Stimulated activated CD4-positive, alpha-beta T cell treated with anti-CD3 and anti-CD28 coated beads, Interleukin-4, amount 100 ng/mL, for 4 hours (primary cell): ENCODE measurements around the gene RNF169.
"Not testable (repeated sequence)": the region's sequence is repeated elsewhere in the genome, so short reads cannot be mapped to it uniquely, and the experiment has no call there.

Experiments used
- DNase-seq, 2 experiments: peaks; one replicate each; pipeline ENCODE4 v3.0.0-alpha.2; 2020

The RNF169 gene

DNA sequence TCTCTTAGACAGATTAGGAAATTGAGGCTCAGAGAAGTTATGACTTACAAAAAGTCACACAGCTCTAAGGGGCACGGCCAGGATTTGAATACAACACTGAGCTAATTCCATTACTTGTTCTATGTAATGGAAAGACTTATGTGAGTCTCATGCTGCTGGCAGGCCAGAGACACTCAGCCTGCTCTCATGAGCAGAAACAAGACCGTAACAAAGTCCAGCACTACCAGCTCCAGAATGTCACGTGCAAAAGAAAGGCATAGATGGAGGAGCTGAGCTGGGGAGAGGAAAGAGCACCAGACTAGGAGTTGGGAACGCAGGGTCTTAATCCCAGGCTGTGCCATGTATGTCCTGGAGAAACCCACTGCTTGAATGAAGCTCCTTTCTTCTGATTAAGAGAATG is 19.3 kb upstream of the RNF169 start:
- DNase-seq: no peak

DNA sequence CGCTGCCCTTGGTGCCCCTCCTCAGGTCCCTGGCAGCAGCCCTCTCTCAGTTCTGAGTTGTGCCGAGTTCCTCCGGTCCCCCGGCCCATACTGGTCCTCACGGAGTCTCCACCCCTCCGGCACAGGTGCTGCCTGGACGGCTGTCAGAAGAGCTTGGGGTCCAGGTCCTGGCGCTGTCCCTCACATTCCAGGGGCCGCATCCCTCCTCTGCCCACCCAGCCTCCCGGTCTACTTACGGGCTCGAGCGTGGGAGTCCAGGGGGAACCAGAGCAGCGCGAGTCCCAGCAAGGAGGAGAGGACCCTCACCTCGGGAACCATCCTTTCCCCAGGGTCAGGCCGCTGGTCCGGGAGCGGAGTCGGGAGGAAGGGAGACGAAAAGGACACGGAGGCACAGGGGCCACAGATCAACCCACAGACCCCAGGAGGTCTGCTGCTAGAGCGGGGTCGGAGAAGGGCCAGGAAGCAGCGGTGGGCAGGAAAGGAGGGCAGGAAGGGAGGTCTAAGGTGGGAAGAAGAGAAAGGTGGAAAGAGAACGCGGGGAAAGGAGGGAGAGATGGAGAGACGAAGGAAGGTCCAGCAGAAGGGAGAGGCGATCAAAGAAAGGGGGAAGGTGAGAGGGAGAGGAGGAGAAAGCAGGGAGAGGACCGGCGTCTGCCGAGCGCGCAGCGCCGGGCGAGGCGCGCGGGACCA is 17.9 kb upstream of the RNF169 start:
- DNase-seq: no peak

DNA sequence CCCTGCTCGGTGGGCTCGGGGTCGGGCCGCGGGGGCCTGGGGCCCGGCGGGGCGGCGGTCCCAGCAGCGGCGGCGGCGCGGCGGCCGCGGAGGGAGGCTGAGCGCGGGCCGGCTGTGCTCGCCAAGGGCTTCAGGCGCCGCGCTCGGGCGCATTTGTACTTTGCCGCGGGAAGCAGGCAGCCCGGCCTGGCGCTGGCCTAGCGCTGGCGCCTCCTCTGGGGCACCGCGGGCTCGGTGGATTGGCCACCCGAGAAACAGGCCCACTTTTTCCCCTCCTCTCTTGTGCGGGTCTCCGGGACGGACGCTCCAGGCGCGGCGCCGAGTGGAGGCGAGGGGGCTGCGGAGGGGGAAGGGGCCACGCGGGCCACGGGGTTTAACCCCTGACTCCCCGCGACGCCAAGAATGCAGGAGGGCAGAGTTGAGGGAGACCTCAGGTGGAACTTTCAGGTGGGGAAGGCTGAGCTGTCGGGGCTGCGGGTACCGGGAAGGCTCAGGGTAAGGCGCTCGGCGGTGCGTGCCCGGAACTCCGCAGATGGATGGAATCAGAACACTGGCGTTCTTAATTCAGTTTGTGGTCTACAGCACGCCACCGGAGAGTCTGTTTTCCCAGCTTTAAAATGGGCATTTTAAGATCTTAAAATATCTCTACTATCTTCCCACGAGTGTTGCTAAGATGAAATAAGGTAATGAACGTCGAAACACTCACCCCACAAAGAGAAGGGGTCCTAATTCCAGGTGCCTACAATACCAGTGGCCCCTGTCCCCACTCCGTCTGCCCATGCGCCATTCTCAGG is 17.2 kb upstream of the RNF169 start, which contains the start of gene CHRDL2:
TSS of gene CHRDL2 (minus strand) at position 126 of the 794 bp plus-strand sequence. CDS start 538 bp downstream, outside the sequence.
- no peak for DNase-seq

DNA sequence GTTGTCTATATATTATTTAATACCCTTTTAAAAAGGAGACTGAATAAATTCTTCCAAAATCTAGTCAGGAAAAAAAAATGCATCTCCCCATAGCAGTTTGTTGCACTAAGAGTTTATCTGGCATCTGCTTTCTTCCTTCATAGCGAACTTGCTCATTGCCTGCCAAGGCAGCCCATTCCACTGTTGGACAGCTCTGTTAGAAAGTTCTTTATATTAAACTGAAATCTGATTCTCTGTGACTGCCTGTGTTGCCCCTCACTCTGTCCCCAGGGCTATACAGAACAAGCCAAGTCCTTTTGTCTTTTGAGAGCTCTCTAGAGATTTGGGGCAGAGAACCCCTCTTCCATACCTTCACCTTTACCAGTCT is 14.1 kb upstream of the RNF169 start:
- DNase-seq: no peak

DNA sequence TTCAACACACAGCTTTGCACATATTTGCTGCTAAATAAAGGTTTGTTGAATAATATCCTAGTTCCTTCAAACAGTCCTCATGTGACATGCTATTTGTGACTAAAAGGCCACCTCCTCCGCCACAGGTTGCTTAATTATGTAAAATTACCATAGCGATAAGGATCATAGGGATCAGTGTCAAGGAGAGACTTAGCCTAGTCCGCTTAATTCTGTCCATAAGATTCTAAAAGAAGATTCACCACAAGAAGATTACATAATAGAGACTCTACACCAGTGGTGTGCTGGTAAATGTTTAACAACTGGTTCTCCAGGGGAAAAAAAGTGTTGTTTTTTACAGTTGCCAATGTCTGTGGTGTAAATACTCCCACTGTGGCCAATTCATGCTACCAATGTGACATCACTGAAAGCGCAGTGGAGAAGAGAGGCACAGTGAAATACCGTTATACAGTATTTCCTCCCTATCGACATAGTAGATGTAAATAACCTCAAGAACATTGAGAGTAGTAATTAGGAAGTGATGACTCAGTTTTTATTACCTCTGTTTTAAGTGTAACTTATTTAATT is 13.2 kb upstream of the RNF169 start:
- DNase-seq: no peak

DNA sequence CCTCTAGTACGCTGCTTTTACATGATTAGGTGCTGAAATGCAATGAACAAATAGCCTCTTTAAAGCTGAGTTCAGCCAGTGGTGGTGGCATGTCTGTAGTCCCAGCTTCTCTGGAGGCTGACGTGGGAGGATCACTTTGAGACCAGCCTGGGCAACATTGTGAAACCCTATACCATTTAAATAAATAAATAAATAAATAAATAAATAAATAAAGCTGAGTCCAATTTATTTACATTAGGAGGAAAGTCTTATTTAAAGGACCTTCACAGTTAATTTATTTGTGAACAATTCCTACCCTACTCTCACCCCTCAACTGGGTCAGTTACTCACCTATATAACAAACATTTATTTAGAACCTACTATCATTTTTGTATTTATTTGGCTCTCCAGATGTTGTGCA is 12.6 kb upstream of the RNF169 start:
- no peak for DNase-seq

DNA sequence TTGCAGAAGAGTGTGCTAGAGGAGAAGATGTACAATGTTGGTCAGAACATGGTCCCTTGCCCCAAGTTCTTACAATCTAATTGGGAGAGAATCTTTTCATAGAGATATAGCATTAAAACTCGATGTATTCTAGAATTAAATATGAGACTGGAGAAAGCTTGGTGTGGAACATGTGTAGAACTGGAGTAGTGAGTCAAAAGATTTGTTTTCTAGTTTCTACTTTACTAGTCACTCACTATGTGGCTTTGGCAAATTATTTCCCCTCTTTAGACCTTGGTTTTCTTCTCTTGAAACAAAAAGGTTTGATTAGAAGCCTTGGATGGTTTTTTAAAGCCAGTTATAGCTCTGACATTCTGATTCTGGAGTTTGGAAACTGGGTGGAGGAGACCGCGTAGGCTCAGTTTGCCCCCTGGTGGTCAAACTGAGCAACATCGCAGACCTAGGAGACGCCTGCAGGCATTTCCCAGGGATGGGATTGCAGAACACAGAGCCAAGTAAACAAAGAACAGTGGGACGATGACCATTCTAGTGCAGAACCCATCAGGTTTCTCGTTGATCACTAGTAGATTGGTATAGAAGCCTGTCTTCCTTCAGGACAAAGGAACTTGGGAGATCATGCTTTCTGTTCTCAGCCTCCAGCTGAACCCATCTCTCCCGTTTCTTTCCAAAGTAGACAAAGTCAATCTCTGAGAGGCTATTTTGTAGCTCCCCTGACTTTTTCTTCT is 8.9 kb upstream of the RNF169 start:
- DNase-seq: peak; percentile 21 to 24

DNA sequence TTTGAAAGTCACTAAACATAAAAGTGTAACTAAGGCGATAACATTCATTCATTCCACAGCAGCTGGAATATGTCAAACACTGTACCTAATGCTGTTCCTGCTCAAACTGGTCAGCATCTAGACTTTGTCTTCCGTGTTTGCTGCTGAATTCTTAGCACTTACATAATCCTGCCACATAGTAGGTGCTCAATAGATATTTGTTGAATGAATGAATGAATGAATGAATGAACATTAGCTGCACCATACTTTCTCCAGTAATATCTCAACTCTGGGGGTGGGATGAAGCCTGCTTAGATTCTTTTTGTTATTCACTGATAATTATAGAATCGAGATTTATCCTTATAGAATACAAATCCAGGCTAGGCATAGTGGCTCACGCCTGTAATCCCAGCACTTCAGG is 6.6 kb upstream of the RNF169 start:
- no peak for DNase-seq

DNA sequence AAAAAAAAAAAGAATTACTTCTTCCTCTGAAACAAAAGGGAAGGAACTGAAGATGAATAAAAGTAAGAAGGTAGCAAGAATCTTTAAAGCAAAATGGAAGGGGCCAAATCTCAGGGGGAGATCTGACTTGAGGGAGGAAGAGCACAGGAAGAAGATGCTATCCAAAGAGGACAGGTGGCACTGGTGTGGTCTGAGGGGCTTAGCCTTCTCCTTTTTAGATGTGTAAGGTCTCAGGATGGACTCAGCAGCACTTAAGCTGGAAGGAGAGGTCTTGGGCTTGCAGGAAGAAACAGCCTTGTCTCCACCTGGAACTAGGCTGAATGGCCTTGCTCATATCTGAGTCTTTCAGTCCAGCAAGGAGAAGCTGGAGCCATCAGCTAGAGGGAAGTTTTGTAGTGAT is 5.0 kb upstream of the RNF169 start:
- DNase-seq: no peak

DNA sequence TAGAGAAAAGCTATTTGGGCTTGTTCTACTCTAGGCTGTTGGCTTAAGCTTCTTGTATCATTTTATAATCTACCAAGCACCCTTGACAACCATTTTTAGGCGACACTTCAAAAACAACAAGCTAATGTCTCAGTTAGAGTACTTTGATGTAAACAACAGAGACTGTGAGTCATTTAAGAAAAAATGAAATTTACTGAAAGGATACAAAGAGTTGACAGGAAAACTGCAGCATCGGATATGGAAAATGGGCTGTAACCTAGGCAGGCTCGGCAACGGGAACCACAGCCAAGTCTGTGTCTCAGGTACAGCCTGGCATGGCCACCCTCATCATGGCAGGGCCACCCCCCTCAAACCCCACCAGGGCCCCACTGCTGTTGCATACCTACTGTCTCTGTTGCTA is 4.4 kb upstream of the RNF169 start:
- DNase-seq: no peak

DNA sequence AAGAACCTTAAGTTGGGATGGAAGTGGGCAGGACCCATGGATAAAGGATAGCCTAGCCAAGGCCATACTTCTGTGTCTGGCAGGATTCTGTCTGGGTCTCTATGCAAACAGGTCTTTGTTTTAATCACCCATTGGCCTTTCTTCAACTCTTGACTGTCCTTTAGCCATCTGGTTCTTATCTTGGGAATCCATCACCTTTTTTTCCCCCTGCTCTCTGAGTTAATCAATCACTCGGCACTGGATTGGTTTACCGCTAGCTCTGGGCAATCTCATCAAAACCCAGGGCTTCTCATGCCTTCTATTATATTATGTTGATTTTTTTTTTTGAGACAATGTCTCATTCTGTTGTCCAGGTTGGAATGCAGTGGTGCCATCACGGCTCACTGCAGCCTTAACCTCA is 1.8 kb upstream of the RNF169 start:
- no peak for DNase-seq

DNA sequence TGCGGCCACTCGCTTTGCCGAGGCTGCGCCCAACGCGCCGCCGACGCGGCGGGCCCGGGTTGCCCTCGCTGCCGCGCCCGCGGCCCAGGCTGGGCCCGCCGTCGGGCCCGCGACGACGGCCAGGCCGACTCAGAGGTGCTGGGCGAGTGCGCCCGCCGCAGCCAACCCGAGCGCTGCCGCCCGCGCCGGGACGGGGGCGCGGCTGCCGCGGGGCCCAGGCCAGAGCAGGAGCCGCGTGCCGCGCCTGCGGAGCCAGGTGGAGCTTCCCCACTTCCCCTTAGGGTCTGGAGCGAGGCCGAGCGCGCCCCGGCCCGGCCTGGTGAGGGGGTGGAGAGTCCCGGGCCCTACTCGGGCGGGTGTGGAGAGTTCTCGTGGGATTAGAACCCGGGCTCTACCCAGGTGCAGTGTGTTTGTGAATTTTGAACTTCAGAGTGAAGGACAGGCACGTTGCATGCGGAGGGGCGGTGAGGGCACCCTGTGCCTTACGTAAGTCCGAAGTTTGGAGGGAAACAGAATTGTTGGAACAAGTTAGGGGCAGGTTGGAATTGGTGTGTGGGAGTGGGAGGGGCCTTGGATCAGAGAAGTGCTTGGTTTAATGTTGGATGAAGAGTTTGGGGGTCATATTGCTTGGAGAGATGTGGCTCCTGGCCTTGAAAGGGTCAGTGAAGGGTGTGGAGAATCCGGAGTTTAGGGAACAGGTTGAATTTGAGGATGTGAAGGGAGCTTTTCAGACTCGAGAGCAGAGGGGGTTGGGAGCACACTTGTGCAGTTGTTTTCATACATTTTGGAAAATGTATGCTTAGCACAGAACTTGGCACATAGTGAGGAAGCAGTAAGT is 697 bp downstream of the RNF169 start:
- peak; percentile 49 to 50 for DNase-seq

DNA sequence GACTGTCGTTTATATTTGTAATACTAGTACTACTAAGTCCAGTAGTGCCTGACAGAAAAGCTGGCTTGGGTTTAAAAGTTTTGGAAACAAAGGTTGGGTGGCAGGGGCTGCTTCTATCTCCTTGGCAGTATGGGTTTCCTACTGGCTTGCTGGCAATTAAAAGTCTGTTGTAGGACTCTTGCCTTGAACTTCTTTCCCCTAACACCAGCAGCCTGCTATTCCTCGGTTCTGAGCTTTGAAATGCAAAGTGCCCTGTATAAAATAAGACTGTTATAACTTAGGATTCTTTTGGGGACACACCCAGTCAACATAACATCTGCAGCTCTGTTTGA is 1.3 kb downstream of the RNF169 start:
- DNase-seq: no peak

DNA sequence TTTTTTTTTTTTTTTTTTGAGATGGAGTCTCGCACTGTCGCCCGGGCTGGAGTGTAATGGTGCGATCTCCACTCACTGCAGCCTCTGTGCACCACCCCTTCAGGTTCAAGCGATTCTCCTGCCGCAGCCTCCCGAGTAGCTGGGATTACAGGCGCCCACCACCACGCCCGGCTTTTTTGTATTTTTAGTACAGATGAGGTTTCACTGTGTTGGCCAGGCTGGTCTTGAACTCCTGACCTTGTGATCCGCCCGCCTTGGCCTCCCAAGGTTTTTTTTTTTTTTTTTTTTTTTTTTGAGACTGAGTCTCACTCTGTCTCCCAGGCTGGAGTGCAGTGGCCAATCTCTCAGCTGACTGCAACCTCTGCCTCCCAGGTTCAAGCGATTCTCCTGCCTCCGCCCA is 1.9 kb downstream of the RNF169 start:
- not testable (repeated sequence) for DNase-seq

DNA sequence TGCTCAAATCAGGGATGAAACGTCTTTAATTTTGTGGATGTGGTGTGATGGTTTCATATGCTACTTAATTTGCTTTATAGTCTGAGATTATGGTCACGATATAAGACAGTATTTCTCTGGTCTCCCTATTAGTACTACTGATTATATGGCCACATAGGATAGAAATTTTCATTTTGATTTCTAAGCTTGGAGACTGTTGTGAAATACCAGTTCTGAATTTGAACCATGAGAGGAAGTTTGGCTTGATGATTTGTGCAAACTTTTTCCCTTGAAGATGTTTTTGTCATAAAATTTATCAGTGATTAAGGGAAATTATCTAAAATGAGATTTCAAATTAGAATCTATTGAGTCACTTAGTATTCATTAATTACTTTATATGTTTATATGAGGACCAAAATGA is 2.7 kb downstream of the RNF169 start:
- DNase-seq: no peak

DNA sequence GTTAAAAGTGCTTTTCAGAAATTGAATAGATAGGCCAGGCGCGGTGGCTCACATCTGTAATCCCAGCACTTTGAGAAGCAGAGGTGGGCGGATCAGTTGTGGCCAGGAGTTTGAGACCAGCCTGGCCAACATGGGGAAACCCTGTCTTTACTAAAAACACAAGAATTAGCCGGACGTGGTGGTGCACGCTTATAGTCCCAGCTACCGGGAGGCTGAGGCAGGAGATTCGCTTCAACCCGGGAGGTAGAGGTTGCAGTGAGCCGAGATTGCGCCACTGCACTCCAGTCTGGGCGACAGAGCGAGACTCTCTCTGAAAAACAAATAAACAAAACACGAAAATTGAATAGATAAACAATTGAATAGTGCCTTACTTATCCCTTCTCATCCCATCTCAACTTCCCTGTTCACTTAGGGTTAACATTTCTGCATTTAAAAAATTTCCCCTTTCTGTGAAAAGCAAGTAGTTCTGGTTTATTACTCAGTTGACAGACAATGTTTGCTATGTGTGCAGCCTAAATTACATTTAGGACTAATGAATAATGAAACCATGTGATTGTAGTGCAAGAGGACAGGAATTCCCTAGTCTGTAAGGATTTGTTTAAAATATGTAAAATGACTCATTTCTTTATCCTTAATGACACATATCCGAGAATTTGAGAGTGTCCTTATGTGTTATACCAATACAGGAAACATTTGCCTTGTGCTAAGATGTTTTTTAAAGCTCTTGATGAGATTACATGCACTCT is 6.0 kb downstream of the RNF169 start:
- no peak for DNase-seq

DNA sequence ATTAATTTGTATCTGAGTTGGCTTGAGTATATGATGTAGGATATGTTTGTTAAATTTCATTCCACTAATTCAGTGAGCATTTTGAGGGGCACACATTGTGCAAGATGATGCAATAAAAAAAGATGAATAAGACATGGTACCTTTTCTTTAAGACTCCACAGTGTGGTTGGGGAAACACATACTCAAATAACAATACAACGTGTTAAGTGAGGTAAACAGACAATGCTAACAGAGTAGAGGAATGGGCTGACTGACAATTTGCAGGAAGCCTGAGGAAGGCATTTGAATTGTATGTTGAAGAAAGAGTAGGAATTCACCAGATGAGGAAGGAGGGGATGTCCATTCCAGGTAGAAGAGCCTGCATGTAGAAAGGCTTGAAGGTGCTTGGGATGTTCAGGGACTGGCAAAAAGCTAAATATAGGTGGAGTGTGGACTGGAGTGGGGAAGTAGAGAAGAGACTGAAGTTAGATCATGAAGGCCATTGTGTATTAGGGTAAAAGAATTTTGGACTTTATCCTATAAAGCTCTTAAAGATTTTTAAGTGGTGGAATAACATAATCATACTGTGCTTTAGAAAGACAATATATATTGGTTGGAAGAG is 6.8 kb downstream of the RNF169 start:
- DNase-seq: no peak

DNA sequence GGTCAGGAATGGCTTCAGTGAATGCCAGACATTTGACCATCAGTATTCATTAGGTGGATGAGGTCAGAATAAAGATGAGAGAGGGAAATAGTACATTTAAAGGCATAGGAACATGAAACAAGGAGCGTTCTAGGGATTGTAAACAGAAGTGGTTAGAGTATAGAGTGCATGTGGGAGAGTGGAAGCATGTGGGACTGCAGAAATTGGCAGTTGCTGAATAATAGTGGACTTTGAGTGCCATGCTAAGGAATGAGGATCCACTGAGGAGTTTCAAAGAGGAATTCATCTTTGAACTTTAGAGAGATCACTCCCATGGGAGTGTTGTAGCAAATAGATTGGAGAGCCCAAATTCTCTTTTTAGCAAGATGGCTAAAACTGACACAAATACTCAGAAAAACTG is 7.9 kb downstream of the RNF169 start:
- no peak for DNase-seq

DNA sequence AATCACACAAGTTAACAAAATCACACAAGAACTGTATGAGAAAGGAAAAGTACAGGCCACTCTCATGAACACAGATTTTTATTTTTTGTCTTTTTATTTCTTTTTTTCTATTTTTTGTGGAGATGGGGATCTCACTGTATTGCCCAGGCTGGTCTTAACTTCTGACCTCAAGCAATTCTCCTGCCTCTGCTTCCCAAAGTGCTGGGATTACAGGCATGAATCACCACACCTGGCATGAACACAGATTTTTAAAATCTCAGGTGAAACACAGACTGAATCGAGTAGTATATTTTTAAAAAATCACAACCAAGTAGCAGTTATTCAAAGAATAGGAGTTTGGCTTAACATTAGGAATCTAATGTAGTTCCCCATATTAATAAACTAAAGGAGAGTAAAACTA is 18.3 kb downstream of the RNF169 start:
- DNase-seq: no peak

DNA sequence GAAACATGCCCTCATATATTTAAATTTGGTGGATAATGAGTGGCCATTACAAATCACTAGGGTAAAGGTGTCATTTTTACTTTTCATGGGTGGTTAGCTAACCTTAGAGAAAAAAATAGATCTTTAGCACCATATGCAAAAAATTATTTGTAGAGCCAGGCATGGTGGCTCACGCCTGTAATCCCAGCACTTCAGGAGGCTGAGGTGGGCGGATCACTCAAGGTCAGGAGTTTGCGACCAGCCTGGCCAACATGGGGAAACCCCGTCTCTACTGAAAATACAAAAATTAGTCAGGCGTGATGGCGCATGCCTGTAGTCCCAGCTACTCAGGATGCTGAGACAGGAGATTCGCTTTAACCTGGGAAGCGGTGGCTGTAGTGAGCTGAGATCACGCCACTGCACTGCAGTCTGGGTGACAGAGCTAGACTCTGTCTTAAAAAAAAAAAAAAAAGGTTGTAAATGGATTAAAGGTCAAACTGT is 19.6 kb downstream of the RNF169 start:
- not testable (repeated sequence) for DNase-seq

DNA sequence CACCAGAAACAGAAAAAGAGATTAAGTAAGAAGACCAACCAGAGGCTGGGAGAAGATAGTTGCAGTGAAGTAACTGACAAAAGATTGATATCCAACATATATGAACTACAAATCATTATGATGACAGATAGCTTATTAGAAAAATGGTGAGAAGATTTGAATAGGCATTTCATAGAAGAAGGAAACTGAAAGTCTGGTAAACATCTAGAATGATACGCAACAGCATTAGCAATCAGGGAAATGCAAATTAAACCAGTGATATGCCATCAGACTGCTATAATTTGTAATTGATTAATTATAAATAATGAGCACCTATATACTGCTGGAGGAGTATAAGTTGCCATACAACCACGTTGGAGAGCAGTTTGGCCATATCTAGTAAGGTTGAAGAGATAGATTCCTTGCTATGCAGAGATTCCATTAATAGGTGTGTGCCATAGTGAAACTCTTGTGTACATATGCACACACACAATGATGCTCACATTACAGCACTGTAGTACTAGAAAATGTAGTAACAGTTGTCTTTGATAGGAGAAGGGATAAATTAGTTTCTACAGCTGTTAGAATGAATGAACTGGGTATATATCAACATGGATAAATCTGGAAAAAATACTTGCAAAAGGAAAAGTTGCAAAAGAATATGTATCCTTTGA is 20.5 kb downstream of the RNF169 start:
- no peak for DNase-seq
